HG03469 (cell line): ENCODE data around the gene GINM1.

Experiments used
- ATAC-seq: cut with Tn5 transposase; IDR thresholded peaks from one replicate; pipeline ENCODE4 v1.9.1; 2021; ENCODE audit warnings: mild to moderate bottlenecking, moderate library complexity, moderate number of reproducible peaks; ENCODE audit not compliant: unreplicated experiment

Gene GINM1

GRCh38 chr6:149592983-149593382, 26.8 kb downstream of the GINM1 start:
- ATAC-seq, result no peak

GRCh38 chr6:149593408-149593807, 27.2 kb downstream of the GINM1 start:
- no peak for ATAC-seq

- ATAC-seq, result no peak
Observed at GRCh38 chr6:149600508-149600907, 34.3 kb downstream of the GINM1 start.

- ATAC-seq, result no peak
Observed at GRCh38 chr6:149608381-149608982, 42.3 kb downstream of the GINM1 start.

- no peak for ATAC-seq
Observed at GRCh38 chr6:149614337-149614736, 48.2 kb downstream of the GINM1 start.

- ATAC-seq, result no peak
Observed at GRCh38 chr6:149615805-149616204, 49.6 kb downstream of the GINM1 start.

GRCh38 chr6:149627672-149628071, 61.5 kb downstream of the GINM1 start:
- no peak for ATAC-seq

GRCh38 chr6:149628875-149629510, 62.8 kb downstream of the GINM1 start:
- no peak for ATAC-seq

GRCh38 chr6:149634315-149634714, 68.1 kb downstream of the GINM1 start:
- ATAC-seq, result no peak

- no peak for ATAC-seq
Observed at GRCh38 chr6:149636124-149636523, 69.9 kb downstream of the GINM1 start.
